GM19467 (cell line): ENCODE measurements around the gene DPP6.

ENCODE experiments used
- ATAC-seq: cut with Tn5 transposase; IDR thresholded peaks from one replicate; pipeline ENCODE4 v1.9.1; 2021; ENCODE audit warnings: mild to moderate bottlenecking, moderate library complexity; ENCODE audit not compliant: unreplicated experiment

DPP6 gene

DNA sequence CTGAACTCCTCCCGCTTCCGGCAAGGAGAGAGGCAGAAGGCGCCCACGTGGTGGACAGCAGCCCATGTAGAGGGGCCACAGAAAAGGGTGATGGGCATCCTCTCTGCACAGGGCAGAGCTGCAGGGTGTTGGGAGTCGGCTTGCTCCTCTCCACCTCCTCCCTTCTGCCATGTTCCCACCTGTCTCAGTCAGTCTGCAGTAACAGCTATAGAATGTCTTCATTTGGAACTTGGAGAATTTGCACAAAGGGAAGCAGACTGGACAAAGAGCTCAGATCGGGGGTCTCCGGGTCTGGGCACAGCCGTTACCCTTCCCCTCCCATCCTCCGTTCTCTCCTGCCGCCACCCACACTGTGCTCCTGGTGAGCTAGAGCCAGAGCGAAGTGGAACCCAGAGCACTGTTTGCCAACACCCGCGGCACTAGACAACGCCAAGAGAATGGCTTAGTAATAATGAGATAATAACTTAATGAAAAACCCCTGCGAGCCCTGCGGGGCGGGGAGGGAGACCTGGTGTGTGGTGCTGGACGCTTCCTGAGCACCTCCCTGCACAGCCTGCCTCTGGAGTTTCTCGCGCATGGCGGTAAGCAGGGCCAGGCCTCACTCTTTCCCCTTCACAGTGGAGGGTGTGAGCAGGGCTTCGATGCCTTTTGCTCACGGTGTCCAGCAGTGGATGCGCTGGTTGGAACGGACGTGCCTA lies 696.0 kb downstream of the DPP6 start:
- no peak for ATAC-seq

DNA sequence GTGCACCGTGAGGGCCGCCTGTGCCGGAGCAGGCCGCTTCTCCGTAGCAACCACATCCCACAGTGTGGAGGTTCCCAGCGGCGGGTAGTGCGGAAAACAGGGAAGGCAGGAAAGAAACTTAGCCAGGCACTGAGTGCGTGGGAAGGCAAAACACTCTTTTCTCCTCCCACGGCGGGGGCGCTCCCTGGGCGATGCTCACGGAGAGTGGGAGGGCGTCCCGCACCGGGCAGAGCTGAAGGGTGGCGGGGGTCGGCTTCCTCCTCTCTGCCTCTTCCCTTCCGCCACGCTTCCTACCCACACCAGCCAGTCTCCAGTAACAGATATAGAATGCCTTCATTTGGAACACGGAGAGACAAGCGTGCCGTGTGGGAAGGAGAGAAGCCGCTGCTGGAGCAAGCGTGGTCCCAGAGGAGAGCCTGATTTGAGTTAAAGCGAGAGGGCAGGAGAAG lies 698.2 kb downstream of the DPP6 start:
- no peak for ATAC-seq

DNA sequence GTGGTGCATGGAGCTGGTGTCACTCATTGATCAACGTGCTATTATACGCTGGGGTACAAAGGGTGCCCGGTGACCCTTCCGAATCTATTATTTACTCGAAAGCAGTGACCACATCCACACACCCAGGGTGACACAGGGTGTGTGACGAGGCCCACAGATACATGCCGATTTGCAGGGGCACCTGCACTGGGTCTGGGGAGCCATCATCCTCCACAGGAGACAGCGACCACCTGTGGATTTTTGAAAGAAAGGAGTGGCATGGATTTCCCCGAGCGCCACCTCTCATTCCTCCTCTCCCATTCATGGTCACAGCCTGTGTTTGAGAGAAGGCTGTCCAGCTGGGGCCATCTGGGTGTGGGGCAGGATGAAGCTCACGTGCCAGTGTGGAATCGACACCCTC lies 701.0 kb downstream of the DPP6 start:
- no peak for ATAC-seq

DNA sequence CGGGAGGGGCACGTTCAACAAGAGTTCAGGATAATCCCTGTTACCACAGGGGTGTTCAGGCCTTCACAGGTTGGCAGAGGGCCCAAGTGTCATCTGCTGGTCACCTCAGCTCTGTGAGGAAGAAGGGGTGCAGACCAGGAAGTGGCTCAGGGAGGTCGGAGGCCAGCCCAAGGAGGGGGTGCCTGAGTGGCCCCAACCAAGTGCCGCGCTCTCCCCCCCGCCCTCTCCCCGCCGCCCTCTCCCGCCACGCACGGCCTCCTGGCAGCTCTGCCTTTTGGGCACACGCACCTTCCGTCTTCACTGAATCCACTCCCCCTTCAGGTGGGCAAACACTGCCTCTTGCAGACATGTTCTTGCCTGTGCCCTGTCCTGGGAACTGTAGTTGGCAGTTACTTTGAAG lies 705.6 kb downstream of the DPP6 start:
- ATAC-seq: no peak

DNA sequence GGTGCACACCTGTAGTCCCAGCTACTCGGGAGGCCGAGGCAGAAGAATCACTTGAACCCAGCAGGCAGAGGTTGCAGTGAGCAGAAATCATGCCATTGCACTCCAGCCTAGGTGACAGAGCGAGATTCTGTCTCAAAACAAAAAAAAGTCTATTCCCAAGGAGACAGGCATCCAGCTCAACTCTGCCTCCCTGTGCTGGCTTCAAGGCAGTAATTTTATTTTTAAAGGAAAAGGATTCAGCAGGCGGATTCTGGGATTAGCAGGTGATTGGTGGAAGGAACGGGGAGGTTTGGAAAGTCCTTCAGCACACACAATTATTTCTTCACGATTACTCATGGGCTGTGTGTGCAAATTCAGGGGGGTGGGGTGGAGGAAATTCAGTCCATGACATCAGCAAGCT lies 707.8 kb downstream of the DPP6 start:
- no peak for ATAC-seq

DNA sequence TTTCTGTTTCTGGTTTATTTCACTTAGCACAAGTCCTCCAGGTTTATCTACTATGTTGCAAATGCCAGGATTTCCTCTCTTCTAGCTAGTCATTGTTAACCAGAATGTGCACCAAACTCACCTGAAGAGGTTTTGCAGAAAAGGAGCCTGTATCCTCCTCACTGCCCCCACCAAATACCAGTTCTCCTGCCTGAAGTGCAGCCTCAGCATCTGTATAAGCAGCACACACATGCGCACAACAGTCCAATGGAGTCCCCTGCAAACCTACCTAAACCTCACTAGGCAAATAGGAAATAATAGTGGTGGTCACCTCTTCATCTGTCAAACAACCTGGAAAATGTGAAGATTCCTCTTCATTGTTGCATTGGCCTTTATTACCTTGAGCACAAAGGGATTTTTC lies 712.9 kb downstream of the DPP6 start:
- ATAC-seq: no peak

DNA sequence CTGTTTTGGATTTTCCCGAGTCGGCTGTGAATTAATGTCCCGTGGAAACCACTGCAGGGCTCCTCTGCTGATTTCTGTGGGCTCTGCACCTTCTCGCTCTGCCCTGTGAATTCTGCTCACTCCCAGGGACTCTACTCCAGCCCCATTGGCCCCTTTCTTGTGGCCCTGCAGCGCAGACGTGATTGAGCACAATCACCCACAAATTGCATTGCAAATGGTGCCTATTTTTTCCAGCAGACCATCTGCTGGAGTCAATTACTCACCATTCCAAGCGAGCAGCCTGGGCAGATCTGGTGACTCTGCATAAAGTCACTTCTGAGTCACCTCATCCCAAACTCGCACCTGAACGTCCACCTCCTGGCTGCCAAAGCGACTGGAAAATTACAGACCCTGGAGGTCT lies 714.9 kb downstream of the DPP6 start:
- ATAC-seq: no peak

DNA sequence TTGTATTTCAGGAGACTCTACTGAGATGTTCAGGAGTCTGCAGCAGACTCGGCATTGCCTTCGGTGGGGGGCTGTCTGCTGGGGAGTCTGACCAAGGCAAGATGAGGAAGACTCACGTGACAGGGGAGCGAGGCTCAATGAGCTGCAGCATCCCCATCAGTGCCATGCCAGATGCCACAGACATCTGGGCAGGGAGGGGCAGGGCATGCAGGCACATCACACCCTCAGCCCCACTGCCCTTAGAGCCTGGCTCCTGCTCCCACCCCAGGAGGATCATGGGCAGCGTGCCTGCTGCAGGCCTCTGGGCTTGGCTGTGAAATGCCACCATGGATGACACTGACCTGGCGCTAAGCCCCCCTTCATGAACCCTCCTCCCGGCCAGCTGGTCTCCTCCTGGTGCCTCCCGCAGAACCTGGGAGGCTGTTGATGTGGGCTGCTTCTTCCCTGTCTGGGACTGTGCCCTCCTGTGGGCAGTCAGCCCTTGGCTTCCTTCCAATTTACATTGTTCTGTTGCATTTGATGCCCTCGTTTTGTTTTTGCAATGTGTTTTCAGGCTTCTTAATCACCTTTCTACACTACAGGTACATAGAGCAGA lies 715.7 kb downstream of the DPP6 start:
- ATAC-seq: no peak

DNA sequence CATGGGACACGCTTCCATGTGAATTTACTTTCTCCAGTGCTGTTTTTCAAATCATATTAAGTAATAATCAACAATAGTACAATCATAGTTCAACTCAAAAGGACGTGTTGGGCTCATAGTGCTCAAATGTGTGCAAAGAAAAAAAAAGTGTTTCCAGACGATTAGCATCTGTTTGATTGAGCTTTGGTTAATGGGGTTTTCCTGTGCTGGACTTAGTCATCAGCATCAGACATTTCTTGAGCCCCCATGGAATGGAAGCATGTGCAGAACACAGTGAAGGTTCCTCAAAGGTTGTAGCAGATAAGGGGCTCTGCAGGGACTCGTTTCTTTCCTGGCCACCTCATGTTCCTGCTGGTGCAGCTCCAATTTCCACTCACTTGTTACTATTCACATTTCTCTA lies 716.8 kb downstream of the DPP6 start:
- no peak for ATAC-seq

DNA sequence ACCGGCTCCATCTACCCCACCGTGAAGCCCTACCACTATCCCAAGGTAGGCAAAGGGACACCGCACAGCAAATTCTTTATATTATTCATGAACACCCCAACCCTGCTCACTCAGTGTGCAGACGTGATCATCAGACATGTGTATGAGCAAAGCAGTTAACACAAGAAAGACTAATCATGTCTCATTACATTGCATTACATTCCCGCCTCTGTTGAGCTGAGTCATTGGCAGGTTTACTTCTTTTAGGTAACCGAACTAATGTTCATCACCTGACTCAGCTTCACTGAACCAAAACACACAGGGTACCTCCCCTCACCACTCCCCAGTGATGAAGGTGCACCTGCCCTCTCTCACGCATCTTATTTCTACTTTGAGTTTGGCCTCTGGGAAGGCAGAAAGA lies 717.3 kb downstream of the DPP6 start:
- ATAC-seq: no peak

DNA sequence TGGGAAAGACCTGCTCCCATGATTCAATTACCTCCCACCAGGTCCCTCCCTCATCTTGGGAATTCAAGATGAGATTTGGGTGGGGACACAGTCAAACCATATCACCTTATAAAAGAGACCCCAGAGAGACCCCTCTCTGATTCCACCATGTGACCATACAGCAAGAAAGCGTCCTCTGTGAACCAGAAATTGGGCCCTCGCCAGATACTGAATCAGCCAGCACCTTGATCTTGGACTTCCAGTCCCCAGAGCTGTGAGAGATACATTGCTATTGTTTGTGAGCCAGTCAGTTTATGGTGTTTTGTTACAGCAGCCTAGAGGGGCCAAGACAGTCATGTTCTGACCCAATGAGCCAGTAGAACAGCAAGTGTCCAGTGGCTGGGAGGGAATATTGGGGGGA lies 718.2 kb downstream of the DPP6 start:
- ATAC-seq: no peak

DNA sequence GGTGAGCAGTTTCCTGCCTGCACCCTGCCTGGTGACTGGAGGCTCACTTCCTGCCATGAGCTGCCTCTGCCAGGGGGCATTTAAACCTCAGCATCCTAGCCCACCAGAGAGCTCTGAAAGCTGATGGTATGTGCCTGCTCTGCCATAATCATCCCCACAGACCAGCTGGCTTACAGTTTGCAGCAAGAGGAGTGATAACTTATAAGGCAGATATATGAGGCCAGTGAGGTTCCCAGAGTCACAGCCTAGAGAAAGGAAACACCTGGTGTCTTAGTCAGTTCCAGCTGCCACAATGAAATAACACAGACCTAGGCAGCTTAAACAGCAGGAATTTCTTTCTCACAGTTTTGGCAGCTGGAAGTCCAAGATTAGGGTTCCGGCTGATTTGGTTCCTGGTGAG lies 718.8 kb downstream of the DPP6 start:
- ATAC-seq: no peak

DNA sequence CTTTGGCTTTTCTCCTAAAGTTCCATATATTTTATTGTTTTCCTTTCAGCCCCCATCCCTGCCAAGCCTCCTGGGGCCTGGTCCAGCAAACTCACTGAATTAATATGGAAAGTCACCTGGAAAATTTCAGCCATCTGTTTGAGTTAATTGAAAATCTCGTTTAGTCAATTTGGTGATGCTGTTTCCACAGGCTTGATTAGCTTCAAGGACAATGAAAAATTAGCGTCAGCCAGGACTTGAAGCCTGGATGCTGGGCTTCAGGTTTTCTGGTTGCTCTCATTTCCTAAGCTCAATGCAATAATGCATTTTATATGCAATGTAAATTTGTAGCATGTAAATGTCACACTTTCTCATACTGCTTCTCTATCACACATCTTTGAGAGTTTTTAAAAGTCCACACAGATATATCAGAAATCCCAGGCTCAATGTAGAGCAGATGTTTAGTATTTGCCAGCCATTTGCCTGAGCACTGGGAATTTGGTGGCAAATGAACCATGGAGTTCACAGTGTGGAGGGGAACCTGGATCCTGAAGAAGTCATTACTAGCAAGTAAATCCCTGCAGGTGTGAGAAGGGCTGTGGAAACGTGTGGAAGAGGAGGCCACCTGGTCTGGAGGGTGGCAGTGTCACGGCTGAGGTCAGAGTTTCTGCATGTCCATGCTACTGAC lies 722.2 kb downstream of the DPP6 start:
- ATAC-seq: no peak

DNA sequence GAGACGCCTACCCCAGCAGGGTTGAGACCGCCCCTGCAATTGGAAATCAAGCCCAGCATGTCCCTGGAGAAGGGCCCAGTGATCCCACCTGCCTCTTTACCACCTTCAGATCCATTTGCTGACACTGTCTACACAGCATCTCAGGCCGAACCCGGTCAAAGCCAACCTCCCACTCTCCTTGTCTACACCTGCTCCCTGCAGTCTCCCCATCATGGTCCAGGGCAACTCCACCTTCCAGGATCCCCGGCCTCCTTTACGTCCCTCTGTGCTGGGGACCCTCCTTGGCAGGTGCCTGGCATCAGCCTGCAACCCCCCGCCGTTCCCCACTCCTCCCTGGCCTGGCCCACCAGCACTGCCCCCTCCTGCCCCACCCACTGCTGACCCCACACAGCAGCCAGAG lies 723.5 kb downstream of the DPP6 start:
- no peak for ATAC-seq

DNA sequence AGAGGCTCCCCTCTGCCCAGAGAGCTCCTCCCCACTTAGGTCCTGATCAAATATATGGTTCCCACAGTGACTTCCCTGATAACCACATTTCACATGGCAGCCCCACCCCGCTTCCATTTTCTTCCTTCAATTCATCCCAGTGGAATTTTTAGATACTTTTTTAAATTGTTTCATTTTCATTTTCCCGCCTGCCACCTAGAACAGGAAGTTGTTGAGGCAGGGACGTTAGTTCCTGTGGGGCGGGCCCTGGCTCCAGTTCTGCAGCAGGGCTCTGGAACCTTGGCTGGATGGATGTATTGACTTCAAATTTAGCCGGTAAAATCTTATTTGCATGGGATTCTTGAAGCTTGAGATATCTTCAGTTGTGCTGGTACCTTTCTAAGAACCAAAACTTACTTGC lies 724.2 kb downstream of the DPP6 start:
- no peak for ATAC-seq

DNA sequence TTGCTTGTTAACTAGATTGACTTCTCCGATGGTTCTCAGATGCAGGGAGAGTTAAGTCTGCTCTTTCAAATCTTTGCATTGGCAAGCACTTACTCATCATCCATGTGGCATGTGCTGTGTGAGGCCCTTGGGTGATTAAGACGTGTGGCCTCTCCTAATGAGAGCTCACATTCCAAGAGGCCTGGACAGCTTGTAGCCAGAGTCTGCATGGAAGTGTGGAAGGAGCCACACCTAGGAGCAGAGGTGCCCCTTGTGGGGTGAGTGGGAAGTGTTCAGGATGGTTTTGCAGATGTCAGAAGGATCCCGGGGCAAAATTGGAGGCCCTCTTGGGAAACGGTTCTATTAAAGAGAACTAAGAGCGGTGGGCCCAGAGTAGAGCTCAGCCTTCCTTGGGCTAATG lies 724.8 kb downstream of the DPP6 start:
- ATAC-seq: no peak

DNA sequence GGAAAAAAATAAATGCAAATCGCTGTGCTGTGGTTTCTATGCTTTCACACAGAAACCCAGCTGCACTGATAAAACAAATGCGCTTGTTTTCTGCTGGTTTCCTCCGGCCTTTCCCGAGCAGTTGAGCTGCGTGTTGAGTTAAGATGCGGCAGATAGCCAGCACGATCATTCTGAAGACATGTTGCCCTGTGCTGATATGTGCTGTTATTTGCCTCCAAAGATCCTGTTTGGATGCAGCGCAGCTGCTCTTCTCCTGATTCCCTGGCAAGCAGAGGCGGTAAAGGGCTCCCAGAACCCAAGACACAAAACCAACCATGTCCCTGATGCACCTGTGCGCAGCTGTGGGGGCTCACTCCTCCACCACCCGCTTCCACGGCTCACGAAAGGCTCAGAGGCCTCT lies 725.3 kb downstream of the DPP6 start:
- no peak for ATAC-seq

DNA sequence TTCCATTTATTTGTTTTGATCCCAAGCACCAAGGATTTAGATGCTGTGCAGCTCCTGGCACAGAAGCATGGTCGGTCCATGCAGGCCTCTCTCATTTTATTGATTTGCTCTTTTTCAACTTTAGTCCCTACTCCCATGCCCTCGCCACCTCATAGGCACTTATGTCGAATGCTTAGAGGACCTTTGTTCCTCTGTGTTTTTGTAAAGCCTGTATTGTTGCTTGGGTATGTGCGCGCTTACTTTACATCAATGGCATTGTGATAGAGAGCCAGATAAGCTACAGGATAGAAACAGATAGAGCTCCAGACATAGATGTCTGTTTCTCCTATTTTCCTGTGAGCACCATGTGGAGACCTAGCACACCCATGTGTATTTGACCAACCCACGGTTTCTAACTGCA lies 725.7 kb downstream of the DPP6 start:
- no peak for ATAC-seq

DNA sequence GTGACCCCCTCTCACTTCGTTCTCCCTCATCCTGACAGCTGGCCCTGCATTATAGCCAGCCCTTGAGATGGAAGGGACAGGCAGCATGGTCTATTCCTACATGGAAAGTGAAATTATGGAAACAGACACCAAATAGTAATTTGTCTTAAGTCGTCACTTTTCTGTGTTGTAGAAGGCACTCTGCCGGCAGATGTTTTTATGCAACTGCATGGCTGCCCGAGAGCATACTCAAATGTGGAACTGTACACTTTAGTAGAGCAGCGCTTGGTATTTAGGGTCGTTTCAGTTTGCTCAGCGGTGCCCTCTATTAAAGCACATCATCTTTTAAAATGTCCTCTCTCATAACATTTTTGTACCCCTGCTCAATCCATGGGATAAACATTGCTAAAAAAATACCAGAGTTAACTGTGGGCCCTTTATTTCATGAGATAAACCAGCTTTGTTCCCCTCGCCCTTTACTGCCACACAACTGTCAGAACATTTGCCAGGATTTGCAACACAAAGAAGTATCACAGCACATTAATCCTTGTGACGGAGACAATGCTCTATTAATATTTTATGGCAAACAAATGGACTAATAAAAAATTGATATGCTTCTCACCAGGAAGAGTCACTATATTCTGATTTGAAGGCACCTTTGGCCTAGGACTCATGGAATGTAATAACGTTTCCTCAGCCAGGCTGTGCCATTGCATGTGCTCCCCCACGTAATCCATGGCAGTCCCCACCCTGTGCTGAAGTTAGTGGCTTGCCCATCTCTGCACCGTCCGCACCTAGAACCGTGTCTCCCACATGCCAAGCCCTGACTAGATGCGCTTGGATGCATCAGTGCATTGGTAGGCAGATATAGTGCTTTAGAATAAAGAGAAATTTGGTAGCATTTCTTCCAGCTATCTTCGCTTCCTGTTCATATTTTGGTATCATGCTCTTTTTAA lies 729.4 kb downstream of the DPP6 start:
- no peak for ATAC-seq

DNA sequence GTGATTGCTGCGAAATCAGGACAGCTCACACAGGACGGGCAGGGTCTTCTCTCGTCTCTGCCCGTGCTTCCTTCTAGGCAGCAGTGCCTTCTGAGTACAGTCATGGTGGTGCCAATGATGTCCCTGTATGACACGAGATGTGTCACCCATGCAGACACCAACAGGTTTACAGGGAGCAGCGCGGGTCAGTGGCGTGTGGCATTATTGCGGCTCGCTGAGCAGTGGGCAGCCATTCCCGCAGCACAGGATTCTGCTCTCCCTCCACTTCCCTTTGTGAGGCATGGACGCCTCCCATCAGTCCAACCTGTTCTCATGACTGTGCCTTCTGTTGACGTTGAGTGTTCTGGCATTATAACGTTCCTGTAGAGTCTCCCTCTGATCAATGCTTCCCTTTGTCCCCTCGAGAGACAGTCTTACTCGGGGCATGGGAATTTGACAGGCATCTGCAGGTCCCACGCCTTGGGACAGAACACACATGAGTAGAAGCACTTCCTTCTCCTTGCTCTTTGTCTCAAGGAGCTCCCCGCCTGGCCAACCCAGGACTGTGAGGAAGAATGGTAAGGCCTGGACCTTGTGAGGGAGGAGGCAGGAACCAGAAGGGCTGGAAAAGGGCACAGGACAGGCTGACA lies 731.2 kb downstream of the DPP6 start:
- ATAC-seq: no peak

DNA sequence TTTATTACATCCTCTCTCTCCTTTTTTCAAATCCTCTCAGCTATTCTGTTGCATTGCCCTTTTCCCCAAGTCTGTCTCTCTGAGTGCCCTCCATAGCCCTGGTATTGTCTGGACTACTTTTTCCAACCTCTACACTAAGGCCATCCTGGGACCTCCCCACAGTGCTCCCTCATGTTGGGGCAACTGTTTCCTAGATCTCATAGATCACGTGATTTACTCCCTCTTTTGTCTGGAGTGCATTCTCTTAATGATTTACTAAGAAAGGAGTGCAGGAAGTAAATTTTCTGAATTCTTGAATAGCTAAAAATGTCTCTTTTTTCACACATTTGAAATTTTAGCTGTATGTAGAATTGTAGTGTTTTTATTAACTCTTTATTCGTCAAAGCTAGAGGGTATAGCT lies 733.7 kb downstream of the DPP6 start:
- ATAC-seq: no peak
